Measurements from ENCODE around the gene GPER1. TPM values are rescaled to one million over a fixed set of nuclear protein-coding genes. Genes with fewer than 3 reads are reported as not detected.

GPER1 gene
- total RNA-seq, 1 experiment from 2014 or later, result 0.28 TPM

DNA sequence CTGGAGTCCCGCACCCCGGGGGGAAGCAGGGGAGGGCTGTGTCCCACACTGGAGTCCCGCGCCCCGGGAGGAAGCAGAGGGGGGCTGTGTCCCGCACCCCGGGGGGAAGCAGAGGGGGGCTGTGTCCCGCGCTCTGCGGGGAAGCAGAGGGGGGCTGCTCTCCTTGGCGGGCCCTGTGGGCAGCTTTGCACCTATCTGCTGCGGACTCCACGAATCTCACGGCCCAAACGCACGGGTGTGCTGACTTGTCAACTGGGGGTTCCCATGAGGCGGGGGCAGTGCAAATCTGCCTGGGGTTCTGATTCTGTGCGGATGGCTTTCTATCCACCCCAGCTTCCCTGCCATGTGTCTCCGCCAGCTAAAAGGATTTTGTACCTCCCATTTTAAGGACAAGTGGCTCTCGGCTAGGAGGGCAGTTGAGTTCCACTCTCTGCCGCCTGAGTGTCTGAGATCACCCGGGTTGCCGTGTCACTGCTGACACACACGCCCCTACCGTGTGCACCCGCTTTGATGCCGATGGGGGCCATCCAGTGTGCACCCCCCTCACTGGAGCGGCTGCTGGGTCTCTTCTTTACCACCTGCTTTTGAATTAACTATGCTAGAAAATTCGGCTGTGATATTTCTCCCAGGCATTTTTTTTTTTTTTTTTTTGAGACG is 20.5 kb downstream of the GPER1 start:
- CTCF ChIA-PET, result interaction anchor here (0.6 to 0.7 kb wide), 2 partner anchors 33 to 41 kb away, joined by 3 to 4 read pairs; no protein-coding TSS in a partner anchor
- peaks cover 5% of the 10 kb centered on the region for H3K36me3 Mint-ChIP-seq (ENCODE audit: insufficient read depth, unreplicated experiment)
- BruUV-seq (replicated peaks), result no TSS peak
- H3K4me1 Mint-ChIP-seq (ENCODE audit: insufficient read depth, unreplicated experiment), result no peaks in the 10 kb centered on the region
- no peaks in the 10 kb centered on the region for H3K9me3 Mint-ChIP-seq (ENCODE audit: unreplicated experiment)
- intact Hi-C loops (cut with micrococcal nuclease), result no loop called here
- POLR2A ChIA-PET, result no interaction called here
- H3K4me3 Mint-ChIP-seq (ENCODE audit: unreplicated experiment), result no peak overlapping the region
- H3K27ac Mint-ChIP-seq (ENCODE audit: low read depth, unreplicated experiment), result no peak overlapping the region
- TF ChIP-seq, protein P1, sequence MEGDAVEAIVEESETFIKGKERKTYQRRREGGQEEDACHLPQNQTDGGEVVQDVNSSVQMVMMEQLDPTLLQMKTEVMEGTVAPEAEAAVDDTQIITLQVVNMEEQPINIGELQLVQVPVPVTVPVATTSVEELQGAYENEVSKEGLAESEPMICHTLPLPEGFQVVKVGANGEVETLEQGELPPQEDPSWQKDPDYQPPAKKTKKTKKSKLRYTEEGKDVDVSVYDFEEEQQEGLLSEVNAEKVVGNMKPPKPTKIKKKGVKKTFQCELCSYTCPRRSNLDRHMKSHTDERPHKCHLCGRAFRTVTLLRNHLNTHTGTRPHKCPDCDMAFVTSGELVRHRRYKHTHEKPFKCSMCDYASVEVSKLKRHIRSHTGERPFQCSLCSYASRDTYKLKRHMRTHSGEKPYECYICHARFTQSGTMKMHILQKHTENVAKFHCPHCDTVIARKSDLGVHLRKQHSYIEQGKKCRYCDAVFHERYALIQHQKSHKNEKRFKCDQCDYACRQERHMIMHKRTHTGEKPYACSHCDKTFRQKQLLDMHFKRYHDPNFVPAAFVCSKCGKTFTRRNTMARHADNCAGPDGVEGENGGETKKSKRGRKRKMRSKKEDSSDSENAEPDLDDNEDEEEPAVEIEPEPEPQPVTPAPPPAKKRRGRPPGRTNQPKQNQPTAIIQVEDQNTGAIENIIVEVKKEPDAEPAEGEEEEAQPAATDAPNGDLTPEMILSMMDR (IDR thresholded peaks at IDR 0.05; ENCODE audit: unreplicated experiment), result no peak
- no peak for DNase-seq (ENCODE audit: unreplicated experiment)
- H3K27me3 Mint-ChIP-seq (ENCODE audit: insufficient read depth, unreplicated experiment), result no peaks in the 10 kb centered on the region

DNA sequence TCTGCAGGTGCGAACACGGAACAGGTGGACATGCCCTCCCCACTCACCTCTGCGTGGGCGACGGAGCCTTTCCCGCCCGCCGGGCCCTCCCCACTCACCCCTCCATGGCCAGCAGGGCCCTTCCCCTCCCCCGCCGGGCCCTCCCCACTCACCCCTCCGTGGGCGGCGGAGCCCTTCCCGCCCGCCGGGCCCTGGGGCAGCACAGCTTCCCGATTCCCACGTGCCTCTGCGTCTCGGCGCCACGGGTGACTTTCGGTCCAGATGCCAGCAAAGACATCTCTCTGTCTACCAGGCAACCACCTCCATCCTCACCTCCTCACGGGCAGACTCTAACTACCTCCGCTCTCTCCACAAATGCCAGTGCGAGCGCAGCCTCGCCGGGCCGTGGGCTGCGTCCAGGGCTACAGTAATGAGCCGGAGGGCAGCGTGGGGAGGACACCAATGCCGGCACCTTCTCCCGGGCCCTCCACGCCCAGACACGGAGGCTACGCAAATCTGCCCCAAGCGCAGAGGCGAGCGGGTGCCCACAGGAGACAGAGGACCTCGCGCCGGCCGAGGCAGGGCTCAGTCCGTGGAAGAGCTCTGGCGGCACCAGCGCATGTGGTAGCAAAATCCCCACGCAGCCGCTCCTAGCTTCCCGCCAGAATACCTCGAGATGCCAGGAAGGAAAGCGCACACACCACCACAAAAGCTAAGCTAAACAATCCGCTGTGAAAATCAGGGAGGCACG is 21.8 kb downstream of the GPER1 start:
- CTCF ChIA-PET, result no interaction called here
- POLR2A ChIA-PET, result no interaction called here
- BruUV-seq (replicated peaks), result no TSS peak
- Mint-ChIP-seq H3K9me3 (ENCODE audit: unreplicated experiment) (no peaks in the 10 kb centered on the region), H3K4me1 (ENCODE audit: insufficient read depth, unreplicated experiment) (no peaks in the 10 kb centered on the region), H3K27me3 (ENCODE audit: insufficient read depth, unreplicated experiment) (no peaks in the 10 kb centered on the region), H3K36me3 (ENCODE audit: insufficient read depth, unreplicated experiment) (peaks cover 5% of the 10 kb centered on the region), H3K4me3 (ENCODE audit: unreplicated experiment) (no peak overlapping the region), H3K27ac (ENCODE audit: low read depth, unreplicated experiment) (no peak overlapping the region)
- TF ChIP-seq, protein P1 (IDR thresholded peaks at IDR 0.05; ENCODE audit: unreplicated experiment), result no peak
- no peak for DNase-seq (ENCODE audit: unreplicated experiment)
- intact Hi-C loops (cut with micrococcal nuclease), result no loop called here

DNA sequence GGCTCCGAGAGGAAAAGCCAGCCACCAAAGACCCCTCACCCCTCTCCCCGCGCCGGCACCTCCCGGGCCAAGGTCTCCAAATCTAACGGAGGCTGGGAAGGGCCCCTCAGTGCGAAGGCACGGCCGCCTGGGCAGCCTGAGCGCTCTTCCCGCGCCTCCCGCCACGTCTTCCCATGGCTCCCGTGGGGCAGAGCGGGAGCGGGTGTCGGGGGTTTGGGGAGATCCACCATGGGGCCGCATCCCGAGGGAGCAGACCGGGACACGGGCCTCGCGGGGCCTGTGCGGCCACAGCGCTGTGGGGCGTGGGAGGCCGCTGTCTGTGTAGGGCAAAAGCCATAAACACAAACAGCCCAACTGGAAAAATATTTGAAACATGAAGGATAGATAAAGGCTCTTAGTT is 22.4 kb downstream of the GPER1 start:
- H3K27me3 Mint-ChIP-seq (ENCODE audit: insufficient read depth, unreplicated experiment), result no peaks in the 10 kb centered on the region
- H3K27ac Mint-ChIP-seq (ENCODE audit: low read depth, unreplicated experiment), result no peak overlapping the region
- TF ChIP-seq, protein P1 (IDR thresholded peaks at IDR 0.05; ENCODE audit: unreplicated experiment), result no peak
- ChIA-PET POLR2A (no interaction called here), CTCF (no interaction called here)
- intact Hi-C loops (cut with micrococcal nuclease), result no loop called here
- H3K4me1 Mint-ChIP-seq (ENCODE audit: insufficient read depth, unreplicated experiment), result no peaks in the 10 kb centered on the region
- DNase-seq (ENCODE audit: unreplicated experiment), result no peak
- H3K9me3 Mint-ChIP-seq (ENCODE audit: unreplicated experiment), result no peaks in the 10 kb centered on the region
- H3K4me3 Mint-ChIP-seq (ENCODE audit: unreplicated experiment), result no peak overlapping the region
- BruUV-seq (replicated peaks), result no TSS peak
- peaks cover 5% of the 10 kb centered on the region for H3K36me3 Mint-ChIP-seq (ENCODE audit: insufficient read depth, unreplicated experiment)

DNA sequence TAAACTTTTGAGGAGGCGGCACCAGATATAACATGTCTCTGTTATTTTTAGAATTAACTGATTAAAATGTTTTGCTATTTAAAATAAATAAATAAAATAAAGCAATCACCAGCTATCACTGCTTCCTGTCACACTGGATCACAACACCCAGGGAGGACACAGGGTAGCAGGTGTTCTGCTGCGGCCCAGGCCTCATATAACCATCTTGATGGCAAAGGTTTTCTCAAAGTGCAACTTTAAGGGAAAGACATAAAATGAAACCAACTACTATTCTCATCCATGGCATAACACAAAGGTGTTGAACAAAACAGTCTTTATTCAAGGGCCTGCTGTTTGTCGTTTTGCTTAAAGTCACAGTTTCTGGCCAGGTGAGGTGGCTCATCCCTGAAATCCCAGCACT is 23.2 kb downstream of the GPER1 start:
- Mint-ChIP-seq H3K4me3 (ENCODE audit: unreplicated experiment) (no peak overlapping the region), H3K9me3 (ENCODE audit: unreplicated experiment) (no peaks in the 10 kb centered on the region), H3K36me3 (ENCODE audit: insufficient read depth, unreplicated experiment) (peaks cover 5% of the 10 kb centered on the region), H3K27ac (ENCODE audit: low read depth, unreplicated experiment) (no peak overlapping the region), H3K4me1 (ENCODE audit: insufficient read depth, unreplicated experiment) (no peaks in the 10 kb centered on the region), H3K27me3 (ENCODE audit: insufficient read depth, unreplicated experiment) (no peaks in the 10 kb centered on the region)
- ChIA-PET POLR2A (no interaction called here), CTCF (no interaction called here)
- DNase-seq (ENCODE audit: unreplicated experiment), result no peak
- intact Hi-C loops (cut with micrococcal nuclease), result no loop called here
- BruUV-seq (replicated peaks), result no TSS peak
- TF ChIP-seq, protein P1 (IDR thresholded peaks at IDR 0.05; ENCODE audit: unreplicated experiment), result no peak

Data from MCF 10A (cell line).